RPMI7951 (cell line): ENCODE measurements around the gene C22orf42. TPM values are rescaled to one million over a fixed set of nuclear protein-coding genes. Genes with fewer than 3 reads are reported as not detected.
"Not testable (repeated sequence)": the region's sequence is repeated elsewhere in the genome, so short reads cannot be mapped to it uniquely, and the experiment has no call there.

Experiments
- DNase-seq: peaks from one replicate; pipeline ENCODE4 v3.0.0-alpha.2; 2012; ENCODE audit warnings: low read depth
- total RNA-seq: library from RNA; depleted of rRNA; stranded (reverse); fragments of >200 nt; shearing (Covaris generic); gene quantifications from 2 replicates; pipeline ENCODE4 v1.2.3, GENCODE V29; 2014; rRNA removed

C22orf42 gene, protein sequence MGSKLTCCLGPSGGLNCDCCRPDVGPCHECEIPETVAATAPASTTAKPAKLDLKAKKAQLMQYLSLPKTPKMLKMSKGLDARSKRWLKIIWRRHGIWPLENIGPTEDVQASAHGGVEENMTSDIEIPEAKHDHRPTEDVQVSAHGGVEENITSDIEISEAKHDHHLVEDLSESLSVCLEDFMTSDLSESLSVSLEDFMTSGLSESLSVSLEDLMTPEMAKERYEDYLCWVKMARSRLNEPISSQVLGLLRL
- not detected in 2 replicates for total RNA-seq

DNA sequence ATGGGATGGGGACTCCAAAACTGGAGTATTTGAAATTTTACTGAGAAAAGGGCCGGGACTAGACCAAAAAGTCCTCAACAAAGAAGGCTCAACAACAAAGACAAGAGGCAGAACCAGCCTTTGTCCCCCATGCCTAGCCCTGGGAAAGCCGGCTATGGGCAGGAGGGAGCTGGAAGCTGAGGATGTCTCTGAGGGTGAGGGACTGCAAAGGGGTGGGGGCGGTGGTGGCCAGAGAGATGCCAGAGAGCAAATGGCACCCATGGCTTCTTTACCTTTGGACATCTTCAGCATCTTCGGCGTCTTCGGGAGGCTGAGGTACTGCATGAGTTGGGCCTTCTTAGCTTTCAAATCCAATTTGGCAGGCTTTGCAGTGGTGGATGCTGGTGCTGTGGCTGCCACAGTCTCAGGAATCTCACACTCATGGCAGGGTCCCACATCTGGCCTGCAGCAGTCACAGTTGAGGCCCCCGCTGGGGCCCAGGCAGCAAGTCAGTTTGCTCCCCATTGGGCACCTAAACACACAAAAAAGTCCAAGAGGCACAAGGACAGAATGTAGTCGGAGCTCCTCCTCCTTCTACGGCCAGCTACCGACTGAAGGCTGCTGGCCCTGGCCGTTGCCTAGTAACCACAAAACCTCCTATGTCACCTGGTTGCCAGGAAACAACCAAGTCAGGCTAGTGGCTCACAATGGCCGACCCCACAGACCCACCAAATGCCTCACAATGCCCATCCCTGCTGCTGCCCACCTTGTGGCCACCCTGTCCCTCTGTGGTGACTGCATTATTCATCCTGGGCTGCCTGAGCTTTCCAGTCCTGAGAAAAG lies at the start of gene C22orf42:
TSS of gene C22orf42 (minus strand) at position 592 of the 822 bp plus-strand sequence. CDS start at position 504, 88 bp downstream.
- DNase-seq = no peak

DNA sequence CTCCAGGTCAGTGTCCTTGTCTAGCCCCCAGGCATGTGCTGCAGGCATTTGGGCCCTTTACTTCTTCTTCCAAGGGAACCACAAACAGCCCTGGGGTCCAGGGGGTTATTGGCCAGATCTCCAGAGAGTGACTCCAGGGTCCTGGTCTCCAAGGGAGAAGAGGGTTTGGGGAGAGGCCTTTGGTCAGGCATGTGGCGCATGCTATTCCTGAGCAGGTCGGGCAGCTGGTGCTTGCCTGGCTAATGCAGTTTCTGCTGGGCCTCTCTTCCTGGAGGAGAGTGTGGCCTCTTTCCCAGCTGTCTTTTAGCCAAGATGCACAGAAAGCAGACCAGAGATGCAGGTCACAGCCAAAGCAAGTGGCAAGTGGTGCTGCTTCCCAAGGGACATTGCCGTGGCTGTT lies 49.6 kb upstream of the C22orf42 start:
- no peak for DNase-seq

DNA sequence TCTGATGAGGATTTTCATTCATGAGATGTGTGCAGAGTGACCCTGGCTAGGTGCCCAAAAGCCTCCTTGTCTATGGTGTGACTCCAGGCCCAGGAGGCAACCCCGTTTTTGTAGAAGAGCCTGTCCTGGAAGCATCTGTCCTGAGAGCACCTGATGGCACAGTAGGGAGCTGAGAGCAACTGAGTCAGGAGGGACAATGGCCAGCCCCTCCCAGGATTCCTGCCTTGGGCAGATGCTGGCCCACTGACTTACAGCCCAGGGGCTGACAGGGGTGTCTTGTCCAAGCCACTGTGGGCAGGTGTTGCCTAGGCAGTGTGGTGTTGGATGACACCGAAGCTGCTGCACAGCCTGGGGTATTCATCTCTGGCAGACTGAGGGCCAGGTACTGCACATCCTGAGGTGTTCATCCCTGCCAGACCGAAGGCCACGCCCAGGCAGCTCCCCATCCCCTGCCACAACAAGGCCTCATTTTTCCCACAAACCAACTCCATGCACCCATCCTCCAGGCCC lies 48.9 kb upstream of the C22orf42 start:
- no peak for DNase-seq

DNA sequence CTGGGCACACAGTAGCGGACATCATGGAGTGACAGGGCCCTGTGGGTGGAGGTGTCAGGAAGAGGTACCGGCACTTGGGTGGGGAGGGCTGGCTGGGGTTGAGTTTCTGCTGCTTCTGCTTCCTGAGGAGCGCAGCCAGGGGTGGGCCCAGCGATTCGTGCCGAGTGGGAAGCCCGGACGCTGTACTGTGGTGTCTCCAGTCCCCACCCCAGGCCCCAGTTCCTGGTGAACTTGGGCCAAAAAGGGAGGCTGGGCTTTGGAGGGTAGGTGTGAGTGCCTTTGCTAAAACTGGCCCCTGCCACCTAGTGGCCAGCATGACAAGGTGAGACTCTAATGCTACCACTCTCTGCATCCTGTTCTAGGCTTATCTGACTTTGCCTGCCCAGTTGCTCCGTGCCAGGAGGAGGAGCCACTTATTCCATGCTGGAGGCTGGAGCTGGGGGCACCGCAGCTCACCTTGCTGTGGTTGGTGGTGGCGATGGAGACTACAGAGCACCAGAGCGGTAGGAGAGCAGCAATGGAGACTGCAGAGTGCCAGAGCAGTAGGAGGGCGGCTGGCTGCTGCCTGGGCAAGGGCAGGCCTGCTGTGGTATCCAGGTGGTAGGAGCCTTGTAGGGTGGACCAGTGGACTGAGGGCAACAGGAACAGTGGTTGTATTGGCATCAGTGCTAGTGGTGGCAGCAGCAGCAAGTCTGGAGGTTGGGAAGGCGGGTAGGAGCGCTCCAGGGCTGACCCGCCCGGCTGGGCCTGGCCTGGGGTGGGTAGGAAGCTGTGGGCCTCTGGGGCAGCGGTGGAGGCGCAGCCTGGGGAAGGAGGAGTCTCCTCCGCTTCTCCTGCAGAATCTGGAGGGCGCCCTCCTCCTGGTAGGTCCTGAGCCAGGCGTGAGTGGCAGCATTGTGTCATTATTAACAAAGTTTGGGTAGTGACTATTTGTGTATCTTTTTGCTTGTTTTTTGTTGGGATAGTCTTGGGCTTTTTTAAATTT lies 48.0 kb upstream of the C22orf42 start:
- DNase-seq = peak; percentile 18

DNA sequence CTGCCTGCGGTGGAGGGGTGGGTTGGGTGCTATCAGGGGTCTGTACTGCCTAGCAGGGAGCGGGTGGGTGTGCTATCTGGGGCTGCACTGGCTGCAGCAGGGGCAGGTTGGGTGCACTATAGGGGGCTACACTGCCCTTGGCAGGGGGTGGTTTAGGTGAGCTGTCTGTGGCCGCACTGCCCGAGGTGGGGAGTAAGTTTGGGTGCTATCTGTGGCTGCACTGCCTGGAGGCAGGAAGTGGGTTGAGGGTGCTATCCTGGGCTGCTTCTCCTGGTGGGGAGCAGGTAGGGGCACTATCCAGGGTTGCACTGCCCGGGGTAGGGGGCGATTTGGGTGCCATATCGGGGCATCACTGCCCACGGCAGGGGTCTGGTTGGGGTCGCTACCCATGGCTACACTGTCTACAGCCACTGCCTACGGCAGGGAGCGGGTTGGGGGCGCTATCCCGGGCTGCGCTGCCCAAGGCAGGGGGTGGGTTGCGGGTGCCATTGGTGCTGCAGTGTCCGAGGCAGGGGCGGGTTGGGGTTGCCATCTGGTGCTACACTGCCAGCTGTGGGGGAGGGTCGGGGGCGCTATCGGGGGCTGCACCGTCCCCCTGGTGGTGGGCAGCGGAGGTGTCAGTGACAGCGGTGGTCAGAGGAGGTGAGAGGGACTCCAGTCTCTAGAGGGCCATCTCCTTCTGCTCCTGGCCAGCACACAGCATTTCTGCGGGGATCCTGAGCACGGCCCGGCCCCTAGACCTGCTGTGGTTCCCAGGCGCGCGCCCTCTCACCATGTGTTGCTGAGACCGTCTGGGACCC lies 47.1 kb upstream of the C22orf42 start:
- no peak for DNase-seq

DNA sequence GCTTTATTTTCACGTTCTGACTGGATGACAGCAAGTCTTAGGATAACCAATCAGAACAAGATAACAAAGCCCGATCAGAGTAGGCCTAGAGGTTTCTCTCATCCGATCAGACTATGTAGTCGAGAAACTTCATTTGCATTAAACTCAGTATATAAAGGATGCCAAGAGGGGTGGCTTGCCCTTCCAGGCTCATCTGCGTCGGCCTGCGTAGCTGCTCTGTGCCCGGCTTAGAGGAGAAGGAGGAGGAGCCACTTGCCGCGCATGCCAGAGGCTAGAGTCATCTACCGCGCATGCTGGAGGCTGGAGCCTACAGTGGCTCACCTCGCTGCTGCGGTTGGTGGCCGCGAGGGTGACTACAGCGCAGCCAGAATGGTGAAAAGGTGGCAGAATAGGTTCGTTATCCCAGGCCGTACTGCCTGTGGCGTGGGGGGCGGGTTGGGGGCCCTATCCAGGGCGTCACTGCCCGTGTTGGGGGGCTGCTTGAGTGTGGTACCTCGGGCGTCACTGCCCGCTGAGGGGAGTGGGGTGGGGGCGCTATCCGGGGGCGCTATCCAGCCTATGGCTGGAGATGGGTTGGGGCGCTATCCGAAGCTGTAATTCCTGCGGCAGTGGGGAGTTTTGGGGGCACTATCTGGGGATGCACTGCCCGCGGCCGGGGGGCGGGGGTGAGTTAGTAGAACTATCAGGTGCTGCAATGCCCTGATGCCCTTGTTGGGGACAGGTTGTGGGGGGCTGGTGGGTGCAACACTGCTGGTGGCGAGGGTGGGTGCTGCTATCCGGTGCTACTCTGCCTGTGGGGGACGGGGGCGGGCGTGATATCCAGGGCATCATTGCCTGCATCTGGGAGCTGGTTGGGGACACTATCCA lies 46.0 kb upstream of the C22orf42 start, which contains the start of gene RFPL2:
TSS of gene RFPL2 (minus strand) at position 218 of the 867 bp plus-strand sequence. CDS start 2,622 bp downstream, outside the sequence.
- DNase-seq = no peak

DNA sequence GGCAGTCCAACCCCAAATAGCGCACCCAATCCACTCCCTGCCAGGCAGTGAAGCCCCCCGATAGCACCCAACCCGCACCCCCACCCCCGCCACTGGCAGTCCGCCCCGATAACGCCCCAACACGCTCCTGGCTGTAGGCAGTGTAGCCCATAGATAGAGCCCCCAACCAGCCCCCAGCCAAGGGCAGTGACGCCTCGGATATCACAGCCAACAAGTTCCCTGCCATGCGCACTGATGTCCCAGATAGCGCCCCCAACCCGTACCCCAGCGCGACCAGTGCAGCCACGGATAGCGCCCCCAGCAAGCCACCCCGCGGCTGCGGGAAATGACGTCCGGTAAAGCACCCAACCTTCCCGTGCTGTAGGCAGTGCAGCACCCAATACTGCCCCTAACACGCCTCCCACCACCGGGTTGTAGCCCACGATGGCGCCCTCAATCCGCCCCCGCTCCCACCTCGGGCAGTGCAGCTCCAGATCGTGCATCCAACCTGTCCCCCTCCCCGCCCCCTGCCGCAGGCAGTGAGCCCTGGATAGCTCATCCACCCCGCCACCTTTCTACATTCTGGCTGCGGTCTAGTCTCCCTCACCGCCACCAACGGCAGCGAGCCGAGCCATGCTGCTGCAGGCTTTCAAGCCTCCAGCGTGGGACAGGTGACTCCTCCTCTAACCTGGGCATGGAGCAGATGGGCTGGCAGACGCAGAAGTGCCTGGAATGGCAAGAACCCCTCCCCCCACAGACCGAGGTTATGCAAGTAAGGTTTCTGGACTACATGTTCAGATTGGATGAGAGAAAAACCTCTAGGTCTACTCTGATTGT lies 45.1 kb upstream of the C22orf42 start:
- DNase-seq = no peak

DNA sequence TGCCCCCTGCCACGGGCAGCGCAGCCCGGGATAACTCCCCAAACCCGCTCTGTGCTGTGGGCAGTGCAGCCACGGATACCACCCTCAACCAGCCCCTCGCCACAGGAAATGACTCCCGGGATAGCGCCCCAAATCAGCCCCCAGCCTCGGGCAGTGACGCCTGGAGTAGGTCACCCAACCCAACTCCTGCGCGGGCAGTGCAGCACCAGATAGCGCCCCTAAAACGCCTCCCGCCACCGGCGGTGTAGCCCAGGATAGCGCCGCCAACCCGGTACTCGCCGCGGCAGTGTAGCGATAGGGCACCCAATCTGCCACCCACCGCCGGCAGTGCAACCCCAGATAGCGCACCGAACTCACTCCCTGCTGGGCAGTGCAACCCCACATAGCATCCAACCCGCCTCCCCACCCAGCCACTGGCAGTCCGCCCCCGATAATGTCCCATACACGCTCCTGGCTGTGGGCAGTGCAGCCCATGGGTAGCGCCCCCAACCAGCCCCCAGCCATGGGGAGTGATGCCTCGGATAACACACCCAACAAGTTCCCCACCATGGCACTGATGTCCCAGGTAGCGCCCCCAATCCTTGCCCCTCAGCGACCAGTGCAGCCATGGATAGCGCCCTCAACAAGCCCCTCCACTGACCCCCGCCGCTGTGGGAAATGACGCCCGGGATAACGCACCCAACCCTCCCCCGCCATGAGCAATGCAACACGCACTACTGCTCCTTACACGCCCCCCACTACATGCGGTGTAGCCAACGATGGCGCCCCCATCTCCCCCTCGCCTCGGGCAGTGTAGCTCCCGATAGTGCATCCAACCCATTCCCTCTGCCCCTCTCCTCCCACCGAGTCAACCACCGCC lies 44.3 kb upstream of the C22orf42 start:
- DNase-seq = no peak

DNA sequence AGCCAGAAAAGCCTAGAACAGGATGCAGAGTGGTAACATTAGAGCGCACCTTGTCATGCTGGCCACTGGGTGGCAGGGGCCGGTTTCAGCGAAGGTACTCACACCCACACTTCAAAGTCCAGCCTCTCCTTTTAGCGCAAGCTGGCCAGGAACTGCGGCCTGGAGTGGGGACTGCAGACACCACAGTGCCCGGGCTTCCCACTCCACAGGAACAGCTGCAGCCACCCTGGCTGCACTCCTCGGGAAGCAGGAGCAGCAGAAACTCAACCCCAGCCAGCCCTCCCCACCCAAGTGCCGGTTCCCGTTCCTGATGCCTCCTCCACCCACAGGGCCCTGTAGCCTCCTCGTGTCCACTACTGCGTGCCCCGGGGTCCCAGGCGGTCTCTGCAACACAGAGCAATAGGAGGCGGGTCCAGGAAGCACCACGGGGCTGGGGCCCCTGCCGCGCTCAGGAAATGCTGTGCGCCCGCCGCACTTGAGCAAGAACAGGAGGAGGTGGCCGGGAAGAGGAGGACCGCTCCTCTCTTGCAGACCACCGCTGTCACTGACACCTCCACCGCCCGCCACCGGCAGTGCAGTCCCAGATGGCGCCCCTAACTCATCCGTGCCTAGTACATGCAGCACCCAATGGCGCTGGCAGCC lies 43.6 kb upstream of the C22orf42 start:
- DNase-seq = peak; percentile 34

DNA sequence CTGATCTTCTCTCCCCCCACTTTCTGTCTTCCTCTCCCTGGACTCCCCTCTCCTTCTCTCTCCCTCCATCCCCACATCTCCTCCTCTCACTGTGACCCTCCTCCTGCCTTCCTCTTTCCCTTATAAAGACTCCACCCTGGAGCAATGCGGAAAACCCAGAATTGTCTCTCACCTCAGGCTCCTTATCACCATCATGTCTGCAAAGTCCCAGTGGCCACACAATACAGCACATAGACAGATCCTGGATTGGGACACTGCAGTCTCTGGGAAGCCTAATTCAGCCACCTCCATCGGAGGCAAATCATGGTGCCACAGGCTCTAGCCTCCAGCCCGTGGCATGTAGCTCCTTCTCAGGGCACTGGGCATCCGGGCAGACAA lies 43.0 kb upstream of the C22orf42 start:
- no peak for DNase-seq

DNA sequence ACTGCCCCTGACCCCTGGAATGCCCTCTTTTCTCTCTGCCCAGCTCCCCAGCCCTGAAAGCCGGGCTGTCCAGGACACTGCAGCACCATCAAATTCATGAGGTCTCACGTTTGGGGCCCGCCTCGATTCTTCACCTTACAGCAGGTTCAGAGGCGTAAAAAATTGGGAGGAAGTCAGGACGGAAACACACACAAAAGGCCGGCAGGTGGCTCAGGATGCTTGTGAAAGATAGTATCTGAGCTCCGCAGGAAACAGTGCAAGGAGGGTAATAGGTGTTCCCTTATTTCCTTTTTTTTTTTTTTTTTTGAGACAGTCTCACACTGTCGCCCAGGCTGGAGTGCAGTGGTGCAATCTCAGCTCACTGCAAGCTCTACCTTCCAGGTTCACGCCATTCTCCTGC lies 41.6 kb upstream of the C22orf42 start:
- no peak for DNase-seq

DNA sequence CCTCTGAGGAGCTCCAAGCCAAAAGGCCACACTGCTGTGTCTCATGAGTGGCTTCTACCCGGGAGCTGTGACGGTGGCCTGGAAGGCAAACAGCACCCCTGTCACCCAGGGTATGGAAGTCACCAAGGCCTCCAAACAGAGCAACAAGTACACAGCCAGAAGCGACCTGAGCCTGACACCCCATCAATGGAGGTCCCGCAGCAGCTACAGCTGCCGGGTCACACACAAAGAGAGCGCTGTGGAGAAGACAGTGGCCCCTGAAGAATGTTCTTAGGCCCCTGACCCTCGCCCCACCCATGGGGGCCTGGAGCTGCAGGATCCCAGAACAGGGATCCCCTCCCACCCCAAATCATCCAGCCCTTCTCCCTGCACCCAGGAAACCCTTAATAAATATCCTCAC lies 40.9 kb upstream of the C22orf42 start:
- no peak for DNase-seq

DNA sequence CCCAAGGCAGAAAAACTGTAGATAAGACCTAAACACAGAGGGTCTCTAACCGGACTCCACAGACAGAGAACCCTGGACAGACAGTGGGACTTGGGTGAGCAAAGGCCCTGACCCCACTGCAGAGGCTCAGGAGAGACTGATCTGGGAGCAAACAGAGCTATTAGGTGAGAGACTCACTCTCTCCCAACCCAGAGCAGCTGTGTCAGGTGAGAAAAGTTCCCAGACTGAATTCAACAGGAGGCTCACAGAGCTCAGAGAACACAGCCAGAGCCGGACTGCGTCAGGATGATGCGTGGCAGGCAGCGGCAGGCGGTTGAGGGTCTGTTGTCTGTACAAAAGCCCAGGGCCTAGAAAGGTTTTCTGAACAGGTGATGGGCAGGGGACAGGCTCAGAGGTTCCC lies 40.2 kb upstream of the C22orf42 start:
- DNase-seq = no peak

DNA sequence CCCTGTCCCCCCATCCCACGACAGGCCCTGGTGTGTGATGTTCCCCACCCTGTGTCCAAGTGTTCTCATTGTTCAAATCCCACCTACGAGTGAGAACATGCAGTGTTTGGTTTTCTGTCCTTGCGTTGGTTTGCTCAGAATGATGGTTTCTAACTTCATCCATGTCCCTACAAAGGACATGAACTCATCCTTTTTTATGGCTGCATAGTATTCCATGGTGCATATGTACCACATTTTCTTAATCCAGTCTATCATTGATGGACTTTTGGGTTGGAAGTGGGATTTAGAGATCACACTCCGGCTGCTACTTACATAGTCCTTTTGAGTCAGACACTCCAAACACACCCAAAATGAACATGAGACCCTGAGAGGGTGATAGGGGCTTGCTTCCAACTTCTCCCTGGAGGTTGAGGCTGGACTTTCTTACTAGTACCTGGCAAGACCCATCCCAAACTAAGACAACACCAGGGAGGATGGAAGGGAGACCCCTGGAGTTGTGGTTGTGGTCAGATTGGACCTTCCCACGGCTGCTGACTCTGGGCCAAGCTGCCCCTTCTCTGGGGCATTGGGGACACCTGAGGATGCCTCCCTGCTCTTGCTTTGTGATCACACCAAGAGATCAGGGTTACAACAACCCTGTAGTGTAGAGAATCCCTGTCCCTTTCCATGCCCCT lies 38.6 kb upstream of the C22orf42 start:
- not testable (repeated sequence) for DNase-seq

DNA sequence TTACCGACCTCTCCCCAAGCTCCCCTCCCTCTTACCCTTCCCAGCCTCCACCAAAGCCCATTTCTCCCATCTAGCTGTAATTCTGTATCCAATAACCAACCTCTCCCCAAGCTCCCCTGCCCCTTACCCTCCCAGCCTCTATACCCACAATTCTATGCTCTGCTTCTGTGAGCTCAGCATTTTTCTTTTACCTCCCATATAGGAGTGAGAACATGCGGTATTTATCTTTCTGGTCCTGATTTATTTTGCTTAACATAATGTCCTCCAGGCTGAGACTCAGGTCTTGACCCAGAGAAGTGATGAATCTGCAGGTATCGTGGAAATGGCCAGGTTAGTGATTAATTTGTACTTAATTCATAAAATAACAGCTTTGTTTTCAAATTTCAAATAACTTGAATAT lies 36.8 kb upstream of the C22orf42 start:
- not testable (repeated sequence) for DNase-seq

DNA sequence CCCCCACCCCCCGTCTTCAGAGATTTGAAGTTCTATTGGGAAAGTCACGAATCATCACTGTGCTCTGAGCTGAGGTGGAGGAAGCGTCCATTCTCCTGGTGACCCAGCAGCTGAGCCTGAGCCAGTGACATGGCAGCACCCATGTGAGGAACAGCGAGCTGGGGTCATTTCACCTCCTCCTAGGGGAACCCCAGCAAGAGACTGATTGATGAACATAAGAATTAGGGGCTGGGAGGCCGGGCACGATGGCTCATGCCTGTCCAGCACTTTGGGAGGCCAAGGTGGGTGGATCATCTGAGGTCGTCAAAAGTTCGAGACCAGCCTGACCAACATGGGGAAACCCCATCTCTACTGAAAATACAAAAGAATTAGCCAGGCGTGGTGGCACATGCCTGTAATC lies 34.2 kb upstream of the C22orf42 start:
- not testable (repeated sequence) for DNase-seq

DNA sequence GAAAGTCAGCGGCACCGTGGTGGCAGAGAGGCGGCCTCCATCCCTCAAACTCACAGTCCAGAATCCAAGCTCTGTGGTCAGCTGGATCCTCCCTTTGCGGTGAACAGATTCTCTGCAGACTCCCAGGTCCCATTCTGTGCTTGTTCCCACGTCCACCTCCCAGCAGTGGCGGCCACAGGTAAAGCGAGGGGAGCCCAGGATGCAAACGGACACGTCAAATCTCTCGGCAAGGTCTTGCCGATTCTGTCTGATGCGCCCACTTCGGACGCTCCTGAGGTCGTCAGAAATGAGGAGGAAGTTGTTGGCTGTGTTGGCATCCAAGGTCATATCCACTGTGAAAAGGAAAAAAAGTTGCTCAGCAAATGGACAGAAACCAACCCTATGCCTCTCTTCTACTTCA lies 31.9 kb upstream of the C22orf42 start:
- DNase-seq = not testable (repeated sequence)
